ENCODE data around the gene MCTP1.

GRCh38 chr5:94968507-94969095 is 316.3 kb downstream of the MCTP1 start:
- no peak for TF ChIP-seq POLR2A (IDR thresholded peaks at IDR 0.05)
- TF ChIP-seq CTCF (IDR thresholded peaks at IDR 0.05) = peak; percentile 19 to 56 (median 52)
- no peak for TF ChIP-seq POLR2AphosphoS5 (IDR thresholded peaks at IDR 0.05)

All from breast epithelium (tissue), 3 donors.